Stimulated activated CD4-positive, alpha-beta T cell treated with anti-CD3 and anti-CD28 coated beads, TNF-alpha, amount 100 ng/mL, for 48 hours (primary cell): ENCODE results near the gene RHOBTB1.
"Not testable (repeated sequence)": the region's sequence is repeated elsewhere in the genome, so short reads cannot be mapped to it uniquely, and the experiment has no call there.

Source experiments
- DNase-seq, 3 donors: peaks; one replicate each; pipeline ENCODE4 v3.0.0-alpha.2; 2020; ENCODE audit warnings: low read depth in 3 of 3

Gene RHOBTB1

GRCh38 chr10:60868946-60869345, 75.0 kb downstream of the RHOBTB1 start:
- no peak for DNase-seq

- no peak for DNase-seq
Observed at GRCh38 chr10:60865198-60865783, 78.7 kb downstream of the RHOBTB1 start.

- DNase-seq: no peak
Observed at GRCh38 chr10:60863796-60864195, 80.2 kb downstream of the RHOBTB1 start.

- DNase-seq: no peak
Observed at GRCh38 chr10:60862517-60862916, 81.5 kb downstream of the RHOBTB1 start.

GRCh38 chr10:60856405-60856804, 87.6 kb downstream of the RHOBTB1 start:
- no peak for DNase-seq

- DNase-seq: no peak
Observed at GRCh38 chr10:60853637-60854036, 90.3 kb downstream of the RHOBTB1 start.

GRCh38 chr10:60853107-60853506, 90.9 kb downstream of the RHOBTB1 start:
- DNase-seq: no peak

- DNase-seq: no peak
Observed at GRCh38 chr10:60849740-60850139, 94.2 kb downstream of the RHOBTB1 start.

- no peak for DNase-seq
Observed at GRCh38 chr10:60849217-60849616, 94.8 kb downstream of the RHOBTB1 start.

GRCh38 chr10:60848680-60849079, 95.3 kb downstream of the RHOBTB1 start:
- no peak for DNase-seq

- no peak for DNase-seq
Observed at GRCh38 chr10:60848126-60848525, 95.9 kb downstream of the RHOBTB1 start.

- DNase-seq: no peak
Observed at GRCh38 chr10:60846173-60846572, 97.8 kb downstream of the RHOBTB1 start.

GRCh38 chr10:60845038-60845437, 98.9 kb downstream of the RHOBTB1 start:
- no peak for DNase-seq

GRCh38 chr10:60842694-60843093, 101.3 kb downstream of the RHOBTB1 start:
- no peak for DNase-seq

- DNase-seq: not testable (repeated sequence)
Observed at GRCh38 chr10:60841227-60841626, 102.8 kb downstream of the RHOBTB1 start.

- DNase-seq: no peak
Observed at GRCh38 chr10:60835049-60835448, 108.9 kb downstream of the RHOBTB1 start.

GRCh38 chr10:60834401-60834800, 109.6 kb downstream of the RHOBTB1 start:
- no peak for DNase-seq

- not testable (repeated sequence) for DNase-seq
Observed at GRCh38 chr10:60832136-60832535, 111.8 kb downstream of the RHOBTB1 start.

- no peak for DNase-seq
Observed at GRCh38 chr10:60828489-60828852, 115.5 kb downstream of the RHOBTB1 start.

GRCh38 chr10:60827791-60828488, 116.0 kb downstream of the RHOBTB1 start:
- DNase-seq: no peak

- no peak for DNase-seq
Observed at GRCh38 chr10:60825520-60825919, 118.5 kb downstream of the RHOBTB1 start.

- DNase-seq: no peak
Observed at GRCh38 chr10:60823324-60823723, 120.7 kb downstream of the RHOBTB1 start.

GRCh38 chr10:60822809-60823208, 121.2 kb downstream of the RHOBTB1 start:
- DNase-seq: no peak

GRCh38 chr10:60821656-60822055, 122.3 kb downstream of the RHOBTB1 start:
- DNase-seq: no peak
